B cell (primary cell): ENCODE results near the gene VPS45.

Source experiments
- EZH2 ChIP-seq: IDR thresholded peaks from 2 replicates; pipeline ENCODE4 v1.6.1; 2012; ENCODE audit warnings: borderline replicate concordance, low read depth, mild to moderate bottlenecking, moderate library complexity, low read length; ENCODE audit not compliant: insufficient read depth, poor library complexity, severe bottlenecking
- TF ChIP-seq, protein P1 (sequence below): fragments of 200-600 bp; IDR thresholded peaks from one replicate; pipeline ENCODE4 v1.8.0; 2022; ENCODE audit warnings: antibody characterized with exemption, mild to moderate bottlenecking

DNA sequence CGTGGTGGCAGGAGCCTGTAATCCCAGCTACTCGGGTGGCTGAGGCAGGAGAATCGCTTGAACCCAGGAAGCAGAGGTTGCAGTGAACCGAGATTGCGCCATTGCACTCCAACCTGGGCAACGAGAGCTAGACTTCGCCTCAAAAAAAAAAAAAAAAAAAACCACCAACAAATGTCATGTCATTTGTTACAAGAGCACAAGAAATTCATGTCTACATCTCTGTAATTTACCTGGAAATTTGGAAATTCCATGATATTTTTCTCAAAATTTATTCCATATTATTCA lies 16.5 kb upstream of the VPS45 start:
- TF ChIP-seq, protein P1, sequence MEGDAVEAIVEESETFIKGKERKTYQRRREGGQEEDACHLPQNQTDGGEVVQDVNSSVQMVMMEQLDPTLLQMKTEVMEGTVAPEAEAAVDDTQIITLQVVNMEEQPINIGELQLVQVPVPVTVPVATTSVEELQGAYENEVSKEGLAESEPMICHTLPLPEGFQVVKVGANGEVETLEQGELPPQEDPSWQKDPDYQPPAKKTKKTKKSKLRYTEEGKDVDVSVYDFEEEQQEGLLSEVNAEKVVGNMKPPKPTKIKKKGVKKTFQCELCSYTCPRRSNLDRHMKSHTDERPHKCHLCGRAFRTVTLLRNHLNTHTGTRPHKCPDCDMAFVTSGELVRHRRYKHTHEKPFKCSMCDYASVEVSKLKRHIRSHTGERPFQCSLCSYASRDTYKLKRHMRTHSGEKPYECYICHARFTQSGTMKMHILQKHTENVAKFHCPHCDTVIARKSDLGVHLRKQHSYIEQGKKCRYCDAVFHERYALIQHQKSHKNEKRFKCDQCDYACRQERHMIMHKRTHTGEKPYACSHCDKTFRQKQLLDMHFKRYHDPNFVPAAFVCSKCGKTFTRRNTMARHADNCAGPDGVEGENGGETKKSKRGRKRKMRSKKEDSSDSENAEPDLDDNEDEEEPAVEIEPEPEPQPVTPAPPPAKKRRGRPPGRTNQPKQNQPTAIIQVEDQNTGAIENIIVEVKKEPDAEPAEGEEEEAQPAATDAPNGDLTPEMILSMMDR = no peak
- TF ChIP-seq EZH2 = no peak
